ENCODE results near the gene CDH6.

Gene CDH6

GRCh38 chr5:31362931-31363568 is 169.6 kb downstream of the CDH6 start:
- DNase-seq (ENCODE audit: low read depth), result no peak
- H3K4me3 ChIP-seq (ENCODE audit: low read depth, low read length), result no peak overlapping the region
- no peak for TF ChIP-seq MYC (IDR thresholded peaks at IDR 0.05; ENCODE audit: low read depth, low read length)
- no peak for TF ChIP-seq MAX (IDR thresholded peaks at IDR 0.05; ENCODE audit: low read depth, low read length)
- TF ChIP-seq POLR2A (IDR thresholded peaks at IDR 0.05; ENCODE audit: extremely low read depth, insufficient read length), result no peak
- TF ChIP-seq CTCF (IDR thresholded peaks at IDR 0.05; ENCODE audit: low read depth, low read length), result no peak

- TF ChIP-seq CTCF (IDR thresholded peaks at IDR 0.05; ENCODE audit: low read depth, low read length), result no peak
- TF ChIP-seq MYC (IDR thresholded peaks at IDR 0.05; ENCODE audit: low read depth, low read length), result no peak
- TF ChIP-seq POLR2A (IDR thresholded peaks at IDR 0.05; ENCODE audit: extremely low read depth, insufficient read length), result no peak
- TF ChIP-seq MAX (IDR thresholded peaks at IDR 0.05; ENCODE audit: low read depth, low read length), result no peak
- H3K4me3 ChIP-seq (ENCODE audit: low read depth, low read length), result no peak overlapping the region
- no peak for DNase-seq (ENCODE audit: low read depth)
These were observed 171.6 kb downstream of the CDH6 start for GRCh38 chr5:31364881-31365636.

- no peak overlapping the region for H3K4me3 ChIP-seq (ENCODE audit: low read depth, low read length)
- no peak for TF ChIP-seq CTCF (IDR thresholded peaks at IDR 0.05; ENCODE audit: low read depth, low read length)
- TF ChIP-seq MAX (IDR thresholded peaks at IDR 0.05; ENCODE audit: low read depth, low read length), result no peak
- no peak for TF ChIP-seq POLR2A (IDR thresholded peaks at IDR 0.05; ENCODE audit: extremely low read depth, insufficient read length)
- TF ChIP-seq MYC (IDR thresholded peaks at IDR 0.05; ENCODE audit: low read depth, low read length), result no peak
- DNase-seq (ENCODE audit: low read depth), result no peak
These were observed 172.3 kb downstream of the CDH6 start for GRCh38 chr5:31365776-31366175.

- DNase-seq (ENCODE audit: low read depth), result no peak
- TF ChIP-seq CTCF (IDR thresholded peaks at IDR 0.05; ENCODE audit: low read depth, low read length), result no peak
- no peak for TF ChIP-seq POLR2A (IDR thresholded peaks at IDR 0.05; ENCODE audit: extremely low read depth, insufficient read length)
- no peak for TF ChIP-seq MYC (IDR thresholded peaks at IDR 0.05; ENCODE audit: low read depth, low read length)
- TF ChIP-seq MAX (IDR thresholded peaks at IDR 0.05; ENCODE audit: low read depth, low read length), result no peak
- no peak overlapping the region for H3K4me3 ChIP-seq (ENCODE audit: low read depth, low read length)
These were observed 173.5 kb downstream of the CDH6 start for GRCh38 chr5:31366941-31367340.

GRCh38 chr5:31372124-31372523 is 178.6 kb downstream of the CDH6 start:
- TF ChIP-seq CTCF (IDR thresholded peaks at IDR 0.05; ENCODE audit: low read depth, low read length), result no peak
- no peak for TF ChIP-seq MAX (IDR thresholded peaks at IDR 0.05; ENCODE audit: low read depth, low read length)
- TF ChIP-seq POLR2A (IDR thresholded peaks at IDR 0.05; ENCODE audit: extremely low read depth, insufficient read length), result no peak
- TF ChIP-seq MYC (IDR thresholded peaks at IDR 0.05; ENCODE audit: low read depth, low read length), result no peak
- H3K4me3 ChIP-seq (ENCODE audit: low read depth, low read length), result no peak overlapping the region
- no peak for DNase-seq (ENCODE audit: low read depth)

All from NB4 (cell line).